LNCaP clone FGC (cell line): Measurements from ENCODE around the gene EBF3.

ENCODE experiments used
- DNase-seq: peaks from one replicate; pipeline ENCODE4 v3.0.0-alpha.2; 2011; ENCODE audit warnings: low read depth
- H3K4me3 ChIP-seq: 2 replicates; pipeline ENCODE4 v1.5.1; 2011; ENCODE audit warnings: mild to moderate bottlenecking, low read depth, low read length, control low read depth
- TF ChIP-seq, protein P1 (sequence below): IDR thresholded peaks from 2 replicates; pipeline ENCODE4 v1.5.1; 2012; ENCODE audit warnings: mild to moderate bottlenecking; ENCODE audit not compliant: control insufficient read depth, insufficient read depth; ENCODE audit errors: extremely low read depth

Gene EBF3

DNA sequence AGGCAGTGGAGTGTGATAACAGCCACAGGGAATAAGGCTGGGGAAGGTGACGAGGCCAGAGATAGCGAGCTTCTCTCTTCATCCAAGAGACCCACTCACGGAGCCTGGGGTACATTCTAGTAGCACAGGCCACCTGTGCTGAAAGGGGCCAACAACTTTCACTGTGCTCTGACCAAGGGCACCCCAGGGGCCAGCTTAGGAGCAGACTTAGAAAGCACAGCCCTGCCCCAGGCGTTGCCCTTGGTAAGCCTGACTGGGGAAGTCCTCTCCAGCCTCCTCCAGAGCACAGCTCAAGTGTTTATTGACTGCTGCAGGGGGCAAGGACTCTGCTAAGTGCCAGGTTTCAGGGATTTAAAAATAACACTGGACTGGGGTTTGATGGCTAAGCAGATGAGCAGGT is 44.7 kb downstream of the EBF3 start:
- H3K4me3 ChIP-seq: no peak overlapping the region
- TF ChIP-seq, protein P1, sequence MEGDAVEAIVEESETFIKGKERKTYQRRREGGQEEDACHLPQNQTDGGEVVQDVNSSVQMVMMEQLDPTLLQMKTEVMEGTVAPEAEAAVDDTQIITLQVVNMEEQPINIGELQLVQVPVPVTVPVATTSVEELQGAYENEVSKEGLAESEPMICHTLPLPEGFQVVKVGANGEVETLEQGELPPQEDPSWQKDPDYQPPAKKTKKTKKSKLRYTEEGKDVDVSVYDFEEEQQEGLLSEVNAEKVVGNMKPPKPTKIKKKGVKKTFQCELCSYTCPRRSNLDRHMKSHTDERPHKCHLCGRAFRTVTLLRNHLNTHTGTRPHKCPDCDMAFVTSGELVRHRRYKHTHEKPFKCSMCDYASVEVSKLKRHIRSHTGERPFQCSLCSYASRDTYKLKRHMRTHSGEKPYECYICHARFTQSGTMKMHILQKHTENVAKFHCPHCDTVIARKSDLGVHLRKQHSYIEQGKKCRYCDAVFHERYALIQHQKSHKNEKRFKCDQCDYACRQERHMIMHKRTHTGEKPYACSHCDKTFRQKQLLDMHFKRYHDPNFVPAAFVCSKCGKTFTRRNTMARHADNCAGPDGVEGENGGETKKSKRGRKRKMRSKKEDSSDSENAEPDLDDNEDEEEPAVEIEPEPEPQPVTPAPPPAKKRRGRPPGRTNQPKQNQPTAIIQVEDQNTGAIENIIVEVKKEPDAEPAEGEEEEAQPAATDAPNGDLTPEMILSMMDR: no peak
- DNase-seq: no peak

DNA sequence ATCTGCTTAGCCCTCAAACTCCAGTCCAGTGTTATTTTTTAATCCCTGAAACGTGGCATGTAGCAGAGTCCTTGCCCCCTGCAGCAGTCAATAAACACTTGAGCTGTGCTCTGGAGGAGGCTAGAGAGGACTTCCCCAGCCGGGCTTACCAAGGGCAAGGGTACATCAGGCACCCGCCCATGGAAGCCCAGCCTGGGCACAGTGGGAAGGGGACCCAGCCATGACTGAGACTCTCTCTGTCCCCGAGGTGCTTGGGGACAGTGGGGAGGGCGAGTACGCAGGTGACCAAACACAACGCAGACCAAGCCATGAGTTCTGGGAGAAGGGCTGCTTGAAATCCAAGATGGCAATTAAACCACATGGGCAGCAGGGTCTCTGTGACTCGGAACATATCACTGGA is 45.2 kb downstream of the EBF3 start:
- no peak overlapping the region for H3K4me3 ChIP-seq
- DNase-seq: no peak
- TF ChIP-seq, protein P1: no peak

DNA sequence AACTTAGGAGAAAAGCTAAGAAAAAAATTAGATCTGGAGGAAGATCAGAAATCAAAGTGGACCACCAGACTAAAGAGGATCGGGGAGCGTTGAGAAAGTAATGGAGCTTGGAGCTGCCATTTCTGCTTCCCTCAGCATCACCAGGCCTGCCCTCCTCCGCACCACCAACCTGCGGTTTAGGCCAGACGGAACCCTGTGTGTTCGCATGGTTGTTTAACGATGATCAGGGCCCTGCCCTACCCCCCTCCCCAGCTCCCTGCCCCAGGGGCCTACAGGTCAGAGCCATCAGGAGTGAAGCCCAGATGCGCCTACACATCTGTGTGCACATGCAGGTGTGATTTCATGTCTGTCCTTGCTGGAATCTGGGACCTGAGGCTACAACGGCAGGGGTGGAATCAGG is 45.7 kb downstream of the EBF3 start:
- no peak for DNase-seq
- TF ChIP-seq, protein P1: no peak
- no peak overlapping the region for H3K4me3 ChIP-seq

DNA sequence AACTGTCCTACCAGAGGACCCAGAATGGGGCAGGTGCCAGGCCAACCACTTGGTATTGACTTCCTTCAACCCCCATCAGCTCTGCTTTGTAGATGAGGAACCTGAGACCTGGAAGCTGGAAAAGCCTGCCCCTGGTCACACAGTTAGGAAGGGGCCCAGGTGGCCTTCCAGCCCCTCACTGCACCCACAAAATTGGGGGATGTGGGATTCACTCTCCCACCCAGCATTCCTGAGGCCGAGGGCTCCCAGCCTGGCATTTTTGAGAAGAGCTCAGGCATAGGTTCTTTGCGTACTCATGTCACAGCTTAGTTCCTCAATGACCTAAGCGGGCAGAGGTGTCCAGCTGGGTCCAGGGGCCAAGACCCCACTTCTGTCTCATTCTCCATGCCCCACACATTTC is 46.1 kb downstream of the EBF3 start:
- TF ChIP-seq, protein P1: no peak
- H3K4me3 ChIP-seq: no peak overlapping the region
- no peak for DNase-seq

DNA sequence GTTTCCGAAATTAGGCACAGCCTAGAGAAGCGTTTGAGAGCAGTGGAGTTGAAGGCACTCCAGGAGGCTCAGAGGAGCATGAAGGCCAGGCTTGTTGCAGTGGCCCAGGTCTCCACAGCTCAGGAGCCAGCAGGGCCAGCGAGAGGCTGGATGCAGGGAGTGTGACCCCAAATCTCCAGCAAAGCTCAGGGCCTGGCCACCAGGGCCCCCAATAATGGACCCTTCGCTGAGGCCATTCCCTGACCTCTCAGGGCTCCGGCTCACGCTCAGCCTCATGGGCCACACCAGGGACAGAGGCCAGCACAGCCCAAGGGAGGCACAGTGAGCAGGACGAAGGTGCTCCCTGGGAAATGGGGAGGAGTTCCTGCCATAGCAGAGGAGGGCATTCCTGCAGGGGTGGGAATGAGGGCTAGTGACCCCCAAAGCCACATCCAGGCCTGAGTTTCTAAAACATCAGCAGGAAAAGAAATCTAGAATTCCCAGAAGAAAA is 47.5 kb downstream of the EBF3 start:
- DNase-seq: no peak
- no peak overlapping the region for H3K4me3 ChIP-seq
- TF ChIP-seq, protein P1: no peak

DNA sequence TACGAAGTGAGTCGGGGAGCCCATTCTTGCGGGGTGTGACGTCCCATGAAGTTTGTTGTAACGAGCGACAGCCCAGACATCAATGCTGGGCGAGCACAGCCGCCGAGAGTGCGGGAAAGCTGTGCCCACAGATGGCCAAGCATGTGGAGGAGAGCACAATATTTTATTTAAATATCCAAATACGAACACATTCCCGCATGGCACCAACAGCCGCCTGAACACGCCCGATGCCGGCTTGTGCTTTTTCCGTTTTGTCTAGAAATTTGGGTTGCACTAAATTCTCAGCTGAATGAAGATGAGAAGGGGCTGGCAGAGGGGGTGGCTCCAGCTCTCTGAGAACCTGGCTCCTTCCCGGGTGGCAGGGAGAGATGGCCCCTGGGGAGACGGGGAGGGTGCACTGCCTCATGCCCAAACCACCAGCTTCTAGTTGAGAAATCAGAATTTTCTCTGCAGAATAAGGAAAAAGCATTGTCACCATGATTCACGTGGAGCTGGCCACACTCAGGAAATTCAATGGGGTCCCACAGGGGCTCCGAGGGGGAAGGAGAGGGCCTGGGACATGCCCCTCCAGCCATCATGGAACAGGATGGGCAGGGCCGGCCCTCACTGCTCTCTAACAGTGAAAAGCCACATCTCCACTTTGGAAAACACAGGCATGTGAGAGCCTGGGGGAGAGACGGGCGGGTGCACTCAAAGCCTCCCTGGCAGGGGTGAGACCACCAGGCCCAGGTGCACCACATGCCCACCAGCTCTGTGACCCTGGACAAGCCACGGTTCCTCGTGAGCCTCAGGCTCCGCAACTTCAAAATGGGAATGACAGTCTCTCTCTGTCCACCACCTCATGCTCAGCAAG is 48.3 kb downstream of the EBF3 start:
- no peak overlapping the region for H3K4me3 ChIP-seq
- no peak for DNase-seq
- TF ChIP-seq, protein P1: no peak

DNA sequence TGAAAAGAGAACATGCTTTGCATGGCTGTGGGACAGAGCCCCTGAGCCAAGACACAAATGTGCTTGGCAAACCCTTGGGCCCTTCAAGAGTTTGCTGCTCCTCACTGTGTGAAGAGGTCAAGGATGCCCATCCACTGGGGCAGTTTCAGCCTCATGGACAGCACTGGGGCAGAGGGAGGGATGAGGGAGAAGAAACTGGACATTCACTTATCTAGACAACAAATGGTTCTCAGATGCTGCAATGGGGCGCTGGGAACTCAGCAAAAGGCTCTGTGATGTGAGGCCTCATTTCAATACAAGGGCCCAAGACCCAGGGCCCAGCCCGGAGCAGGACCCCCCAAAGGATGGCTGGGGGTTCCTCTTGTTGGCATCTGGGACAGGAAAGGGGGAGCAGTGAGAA is 49.1 kb downstream of the EBF3 start:
- TF ChIP-seq, protein P1: no peak
- DNase-seq: no peak
- H3K4me3 ChIP-seq: no peak overlapping the region
